NCI-H510A (cell line): ENCODE measurements around the gene PKHD1.

Experiments
- DNase-seq: peaks from one replicate; lab custom pipeline; 2025; lab: John Stamatoyannopoulos, UW

The PKHD1 gene

DNA sequence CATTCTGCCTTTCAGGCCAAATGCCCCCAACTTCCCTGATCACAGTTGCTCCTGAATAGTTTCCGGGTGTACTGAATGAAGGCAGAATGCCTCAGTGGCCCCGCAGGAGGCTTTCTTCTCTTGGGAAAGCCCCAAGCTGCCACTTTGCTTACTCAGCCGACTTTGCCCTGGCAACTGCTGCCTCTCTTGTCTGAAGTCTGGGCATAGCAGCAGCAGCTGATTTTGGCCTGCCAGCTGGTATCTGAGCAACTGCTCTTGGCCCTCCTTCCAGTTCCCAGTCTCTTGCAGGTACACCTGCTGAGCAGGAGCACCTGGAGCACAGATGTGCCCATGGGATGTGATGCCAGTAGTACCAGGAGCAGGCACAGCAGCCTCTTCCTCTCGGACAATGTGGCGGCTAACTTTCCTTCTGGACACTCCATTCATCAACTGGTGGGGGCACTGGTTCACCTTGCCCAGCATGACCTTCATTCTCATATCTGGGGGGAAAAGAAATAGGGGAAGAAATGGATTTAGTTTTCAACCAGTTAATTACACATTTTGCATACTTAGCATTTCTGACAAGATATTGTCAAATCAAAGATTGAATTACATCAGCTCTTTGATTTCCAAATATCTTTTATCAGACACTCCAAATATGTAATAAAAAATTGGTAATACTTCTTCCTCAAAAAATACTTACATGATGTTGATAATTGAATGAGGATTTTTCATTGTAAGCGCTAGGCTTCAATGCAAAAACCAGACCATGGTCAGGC, 468.2 kb downstream of the PKHD1 start:
- no peak for DNase-seq

DNA sequence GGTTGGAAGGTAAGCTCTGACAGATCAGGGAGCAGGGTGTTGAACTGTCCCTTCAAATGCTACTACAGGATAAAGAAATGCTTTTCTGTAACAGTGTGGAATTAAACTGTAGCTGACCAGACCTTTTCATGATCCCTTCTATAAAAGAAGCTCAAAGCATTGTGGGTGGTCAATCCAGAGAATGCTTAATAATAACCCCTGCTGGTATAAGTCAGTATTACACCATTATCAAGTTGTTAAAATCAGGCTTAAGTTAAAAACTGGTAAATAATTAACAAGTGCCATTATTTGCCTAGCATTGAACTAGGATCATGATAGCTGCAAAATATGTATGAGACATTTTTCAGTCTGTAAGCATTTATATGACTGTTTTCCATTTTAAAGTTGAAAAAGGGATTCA, 468.9 kb downstream of the PKHD1 start:
- DNase-seq: no peak

DNA sequence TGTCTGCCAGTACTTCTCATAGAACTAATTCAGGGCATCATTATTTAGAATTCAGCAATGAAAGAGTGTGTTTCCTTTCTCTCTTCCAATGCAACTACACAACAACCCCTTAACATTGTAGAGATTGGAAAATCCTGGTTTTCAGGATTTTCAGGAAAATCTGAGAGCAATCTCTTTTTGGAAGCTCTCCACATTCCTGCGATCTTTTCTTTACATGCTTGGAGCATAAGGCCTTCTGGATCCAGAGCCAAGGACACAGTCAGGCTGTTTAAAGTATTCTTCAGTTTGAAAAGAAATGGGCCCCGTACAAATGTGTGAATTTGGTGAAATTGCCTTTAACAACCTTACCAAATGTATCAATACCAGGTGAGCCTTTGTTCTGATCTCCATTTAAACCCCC, 469.7 kb downstream of the PKHD1 start:
- no peak for DNase-seq

GRCh38 chr6:51616243-51616642, 471.2 kb downstream of the PKHD1 start:
- DNase-seq: no peak

DNA sequence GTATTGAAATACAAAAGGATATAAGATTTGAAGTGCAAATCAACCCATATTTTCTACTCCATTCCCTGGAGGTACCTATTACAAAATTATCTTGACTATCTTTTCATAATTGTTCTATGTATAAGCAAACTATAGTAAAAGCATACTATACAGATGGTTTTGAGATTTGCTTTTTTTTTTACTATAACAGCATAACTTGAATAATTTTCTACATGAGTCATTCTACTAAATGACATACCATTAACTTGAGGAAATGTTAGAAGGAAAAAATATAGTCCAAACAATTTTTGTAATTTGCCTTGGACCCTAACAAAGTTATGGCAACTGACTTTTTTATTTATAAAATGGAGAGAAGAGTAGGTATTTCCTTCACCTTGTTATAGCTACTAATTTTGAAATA, 472.7 kb downstream of the PKHD1 start:
- DNase-seq: no peak

- DNase-seq: peak; percentile 18
Measured at GRCh38 chr6:51613558-51613957, 473.9 kb downstream of the PKHD1 start.

GRCh38 chr6:51608932-51609331, 478.5 kb downstream of the PKHD1 start:
- DNase-seq: no peak

GRCh38 chr6:51608383-51608782, 479.0 kb downstream of the PKHD1 start:
- DNase-seq: no peak

DNA sequence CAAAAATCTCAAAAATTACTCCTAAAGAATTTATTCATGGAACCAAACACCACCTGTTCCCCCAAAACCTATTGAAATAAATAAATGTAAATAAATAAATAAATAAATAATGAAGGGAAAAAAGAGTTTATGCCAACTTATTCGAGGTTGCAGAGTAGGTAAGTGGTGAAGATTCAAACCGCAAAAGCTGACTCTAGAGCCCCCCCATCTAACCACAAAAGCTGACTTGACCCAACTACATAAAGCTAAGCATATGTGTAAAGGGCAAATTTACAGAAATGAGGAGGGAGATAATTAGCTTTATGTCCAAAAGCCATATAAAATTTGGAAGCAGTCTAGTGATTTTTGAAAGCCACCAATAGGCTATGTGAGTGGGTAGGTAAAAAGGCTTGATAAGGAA, 486.9 kb downstream of the PKHD1 start:
- DNase-seq: no peak

- DNase-seq: no peak
Measured at GRCh38 chr6:51598171-51598570, 489.2 kb downstream of the PKHD1 start.

GRCh38 chr6:51594981-51595380, 492.4 kb downstream of the PKHD1 start:
- DNase-seq: no peak

GRCh38 chr6:51585264-51585663, 502.1 kb downstream of the PKHD1 start:
- no peak for DNase-seq

GRCh38 chr6:51584163-51584562, 503.2 kb downstream of the PKHD1 start:
- no peak for DNase-seq

- no peak for DNase-seq
Measured at GRCh38 chr6:51578994-51579393, 508.4 kb downstream of the PKHD1 start.

GRCh38 chr6:51578362-51578761, 509.1 kb downstream of the PKHD1 start:
- DNase-seq: no peak

DNA sequence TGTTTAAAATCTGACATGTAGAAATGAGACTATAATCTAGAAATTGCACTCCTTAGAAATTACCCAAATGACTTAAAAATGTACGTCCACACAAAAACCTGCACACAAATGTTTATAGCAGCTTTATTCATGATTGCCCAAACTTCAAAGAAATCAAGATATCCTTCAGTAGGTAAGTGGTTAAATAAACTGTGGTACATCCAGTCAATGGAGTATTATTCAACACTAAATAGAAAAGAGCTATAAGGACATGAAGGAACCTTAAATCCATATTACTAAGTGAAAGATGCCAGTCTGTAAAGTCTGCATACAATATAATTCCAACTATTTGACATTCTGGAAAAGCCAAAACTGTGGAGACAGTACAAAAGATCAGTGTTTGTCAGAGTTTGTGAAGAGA, 513.4 kb downstream of the PKHD1 start:
- no peak for DNase-seq

DNA sequence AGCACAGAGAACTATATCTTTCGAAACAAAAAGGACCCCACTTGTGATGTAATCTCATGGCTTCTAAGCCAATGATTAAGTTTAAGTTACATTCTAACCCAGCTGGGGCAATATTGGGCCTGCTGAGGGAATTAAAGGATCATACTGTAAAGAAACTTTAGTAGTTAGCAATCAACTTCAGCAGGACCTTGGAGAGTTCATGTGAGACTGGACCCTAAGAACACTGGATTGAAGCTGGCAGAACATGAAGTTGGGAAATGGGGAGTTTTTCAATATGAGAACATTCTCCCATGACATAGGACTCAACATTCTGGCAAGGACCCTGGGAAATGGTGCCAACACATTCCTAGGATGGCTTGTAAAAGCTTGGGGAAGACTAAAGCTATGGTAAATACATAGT, 516.2 kb downstream of the PKHD1 start:
- no peak for DNase-seq

DNA sequence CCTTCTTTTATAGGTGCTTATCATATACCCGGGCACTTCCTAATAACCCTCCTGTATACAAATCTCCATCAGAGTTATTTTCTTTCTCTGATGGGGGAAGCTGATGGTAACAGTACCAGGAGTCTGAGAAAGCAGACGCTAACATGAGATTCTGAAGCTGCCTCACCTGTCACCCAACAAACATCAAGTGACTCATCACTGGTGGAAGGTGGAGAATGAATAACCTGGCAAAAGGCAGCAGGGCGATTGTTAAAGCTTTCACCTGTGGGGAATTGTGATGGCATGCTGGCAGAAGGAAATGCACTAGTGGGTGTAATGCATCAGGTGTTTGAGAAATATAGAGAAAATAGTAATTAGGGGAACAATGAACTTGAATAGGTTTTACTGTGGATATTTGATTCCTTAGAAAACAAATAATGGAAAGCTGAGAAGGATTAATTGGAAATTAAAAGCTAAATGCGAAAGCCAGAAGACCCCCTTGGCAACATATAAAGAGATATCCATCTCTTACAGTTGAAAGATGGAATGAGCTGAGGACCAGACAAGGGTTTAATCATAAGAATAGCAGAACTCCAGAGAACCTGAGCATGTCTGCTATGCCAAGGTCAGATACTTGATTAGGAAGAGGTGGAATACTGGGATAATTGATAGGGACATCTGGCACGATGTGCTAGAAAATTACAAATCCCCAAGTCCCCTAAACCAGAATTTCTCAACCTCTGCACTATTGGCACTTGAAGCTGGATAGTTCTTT, 517.1 kb downstream of the PKHD1 start:
- DNase-seq: no peak

GRCh38 chr6:51569594-51569993, 517.8 kb downstream of the PKHD1 start:
- no peak for DNase-seq

GRCh38 chr6:51568771-51569170, 518.6 kb downstream of the PKHD1 start:
- no peak for DNase-seq

- DNase-seq: no peak
Measured at GRCh38 chr6:51565472-51565871, 521.9 kb downstream of the PKHD1 start.
